GM23338 (cell line): ENCODE data around the gene SOS1. TPM values are rescaled to one million over a fixed set of nuclear protein-coding genes. Genes with fewer than 3 reads are reported as not detected.

ENCODE experiments used
- ATAC-seq: fragments of 200-7000 bp; cut with Tn5 transposase; 3 replicates; pipeline ENCODE4 v1.9.1; 2020
- DNase-seq: peaks from one replicate; pipeline ENCODE4 v3.0.0-alpha.2; 2015; ENCODE audit warnings: low spot score
- H2AFZ ChIP-seq: fragments of 200-600 bp; sonication (generic); 2 replicates; pipeline ENCODE4 v1.8.0; 2016; ENCODE audit warnings: antibody characterized with exemption, mild to moderate bottlenecking, moderate library complexity
- H3F3A ChIP-seq: fragments of 200-600 bp; sonication (generic); replicated peaks from 2 replicates; pipeline ENCODE4 v1.8.0; 2017; ENCODE audit warnings: antibody characterized with exemption, mixed run types, low read depth
- H3K27ac ChIP-seq: fragments of 200-600 bp; sonication (generic); 2 replicates; pipeline ENCODE4 v1.6.1; 2016; ENCODE audit warnings: low read depth
- H3K27me3 ChIP-seq: fragments of 200-600 bp; sonication (generic); 2 replicates; pipeline ENCODE4 v1.8.0; 2016; ENCODE audit warnings: mild to moderate bottlenecking, mixed run types, moderate library complexity; ENCODE audit not compliant: insufficient read depth
- H3K36me3 ChIP-seq: fragments of 200-600 bp; sonication (generic); 2 replicates; pipeline ENCODE4 v1.8.0; 2016; ENCODE audit warnings: mild to moderate bottlenecking; ENCODE audit not compliant: insufficient read depth
- H3K4me1 ChIP-seq: fragments of 200-600 bp; sonication (generic); 2 replicates; pipeline ENCODE4 v1.8.0; 2016; ENCODE audit warnings: mild to moderate bottlenecking, moderate library complexity; ENCODE audit not compliant: insufficient read depth
- H3K4me2 ChIP-seq: fragments of 200-600 bp; sonication (generic); 2 replicates; pipeline ENCODE4 v1.7.1; 2017; ENCODE audit warnings: mixed run types
- H3K4me3 ChIP-seq: fragments of 200-600 bp; sonication (generic); 2 replicates; pipeline ENCODE4 v1.6.1; 2016; ENCODE audit warnings: mixed run types
- H3K79me2 ChIP-seq: fragments of 200-600 bp; sonication (generic); replicated peaks from 2 replicates; pipeline ENCODE4 v1.8.0; 2017; ENCODE audit warnings: mild to moderate bottlenecking; ENCODE audit not compliant: insufficient read depth
- H3K9me2 ChIP-seq: fragments of 200-600 bp; sonication (generic); 2 replicates; pipeline ENCODE4 v1.8.0; 2017; ENCODE audit not compliant: insufficient read depth
- H4K20me1 ChIP-seq: fragments of 200-600 bp; sonication (generic); replicated peaks from 2 replicates; pipeline ENCODE4 v1.8.0; 2017; ENCODE audit warnings: mild to moderate bottlenecking; ENCODE audit not compliant: insufficient read depth
- H3K27ac Mint-ChIP-seq: 2 replicates; pipeline ENCODE4 v1.8.0; 2020; ENCODE audit warnings: inconsistent platforms, mild to moderate bottlenecking, moderate library complexity, mixed read lengths
- H3K27me3 Mint-ChIP-seq: 3 replicates; pipeline ENCODE4 v1.8.0; 2022; ENCODE audit warnings: low read depth, mild to moderate bottlenecking, moderate library complexity, mixed read lengths, inconsistent platforms; ENCODE audit not compliant: insufficient read depth, poor library complexity
- H3K36me3 Mint-ChIP-seq: 3 replicates; pipeline ENCODE4 v1.8.0; 2021; ENCODE audit warnings: low read depth, mild to moderate bottlenecking, inconsistent platforms, moderate library complexity, mixed read lengths
- H3K4me1 Mint-ChIP-seq: 3 replicates; pipeline ENCODE4 v1.8.0; 2020; ENCODE audit warnings: mild to moderate bottlenecking, inconsistent platforms, mixed read lengths
- H3K4me3 Mint-ChIP-seq: 3 replicates; pipeline ENCODE4 v1.8.0; 2021; ENCODE audit warnings: moderate library complexity, mild to moderate bottlenecking, inconsistent platforms, mixed read lengths
- H3K9me3 Mint-ChIP-seq: 3 replicates; pipeline ENCODE4 v1.8.0; 2020; ENCODE audit warnings: moderate library complexity, mild to moderate bottlenecking, inconsistent platforms, mixed read lengths
- CREB1 ChIP-seq: fragments of 250-450 bp; sonication (Bioruptor Pico); IDR thresholded peaks from 2 replicates; pipeline ENCODE4 v1.5.0; 2020; ENCODE audit warnings: low read depth, mild to moderate bottlenecking, moderate library complexity
- CTCF ChIP-seq, 2 experiments: fragments of 200-600 bp in 1 of 2; sonication (generic) in 1 of 2; conservative IDR thresholded peaks; 2 replicates each; pipeline versions ENCODE4 v1.5.1 to v1.6.1; 2016 to 2017; ENCODE audit warnings: antibody characterized with exemption in 2 of 2, low read depth in 2 of 2, mild to moderate bottlenecking in 2 of 2, moderate library complexity in 1 of 2
- ETS1 ChIP-seq: IDR thresholded peaks from 2 replicates; pipeline ENCODE4 v1.6.1; 2016; ENCODE audit warnings: antibody characterized with exemption
- EZH2 ChIP-seq: fragments of 200-600 bp; sonication (generic); IDR thresholded peaks from one replicate; pipeline ENCODE4 v1.8.0; 2017; ENCODE audit warnings: antibody characterized with exemption, mild to moderate bottlenecking, low read depth; ENCODE audit not compliant: unreplicated experiment
- EZH2phosphoT487 ChIP-seq: fragments of 200-600 bp; sonication (generic); IDR thresholded peaks from one replicate; pipeline ENCODE4 v1.8.1; 2018; ENCODE audit warnings: antibody characterized with exemption; ENCODE audit not compliant: unreplicated experiment
- JUNB ChIP-seq: IDR thresholded peaks from one replicate; pipeline ENCODE4 v1.6.1; 2016; ENCODE audit warnings: antibody characterized with exemption; ENCODE audit not compliant: unreplicated experiment
- NANOG ChIP-seq: IDR thresholded peaks from 2 replicates; pipeline ENCODE4 v1.6.1; 2016; ENCODE audit warnings: antibody characterized with exemption, borderline replicate concordance
- POLR2AphosphoS5 ChIP-seq: IDR thresholded peaks from 2 replicates; pipeline ENCODE4 v1.6.1; 2016; ENCODE audit warnings: antibody characterized with exemption, low read depth
- STAT1 ChIP-seq: IDR thresholded peaks from one replicate; pipeline ENCODE4 v1.6.1; 2016; ENCODE audit warnings: antibody characterized with exemption; ENCODE audit not compliant: unreplicated experiment
- ZNF114 ChIP-seq: fragments of 250-450 bp; sonication (Bioruptor Pico); IDR thresholded peaks from 2 replicates; pipeline ENCODE4 v1.5.0; 2020; ENCODE audit warnings: mild to moderate bottlenecking, moderate library complexity
- ZNF331 ChIP-seq: fragments of 250-450 bp; sonication (Bioruptor Pico); IDR thresholded peaks from 2 replicates; pipeline ENCODE4 v1.5.0; 2020; ENCODE audit warnings: low read depth, mild to moderate bottlenecking, moderate library complexity
- polyA plus RNA-seq: library from polyadenylated mRNA; unstranded; fragments of >200 nt; fragmentation: Nextera tagmentation; extraction: Ambion mirVana; gene quantifications from 2 replicates; pipeline ENCODE4 v1.2.1, GENCODE V29; 2016
- total RNA-seq: library from RNA; depleted of rRNA; stranded (reverse); fragments of >200 nt; shearing (Covaris generic); gene quantifications from 2 replicates; pipeline ENCODE4 v1.2.3, GENCODE V29; 2014
- TF ChIP-seq, protein P1 (sequence below): IDR thresholded peaks from one replicate; pipeline ENCODE4 v1.6.1; 2018; ENCODE audit warnings: antibody characterized with exemption; ENCODE audit not compliant: unreplicated experiment
- TF ChIP-seq, protein P2 (sequence below): fragments of 250-450 bp; sonication (Bioruptor Pico); IDR thresholded peaks from 2 replicates; pipeline ENCODE4 v1.5.0; 2020; ENCODE audit warnings: mild to moderate bottlenecking, moderate library complexity

The SOS1 gene
- total and polyA plus RNA-seq, 2 experiments from 2014 or later, result 13.4 to 21.9 TPM

DNA sequence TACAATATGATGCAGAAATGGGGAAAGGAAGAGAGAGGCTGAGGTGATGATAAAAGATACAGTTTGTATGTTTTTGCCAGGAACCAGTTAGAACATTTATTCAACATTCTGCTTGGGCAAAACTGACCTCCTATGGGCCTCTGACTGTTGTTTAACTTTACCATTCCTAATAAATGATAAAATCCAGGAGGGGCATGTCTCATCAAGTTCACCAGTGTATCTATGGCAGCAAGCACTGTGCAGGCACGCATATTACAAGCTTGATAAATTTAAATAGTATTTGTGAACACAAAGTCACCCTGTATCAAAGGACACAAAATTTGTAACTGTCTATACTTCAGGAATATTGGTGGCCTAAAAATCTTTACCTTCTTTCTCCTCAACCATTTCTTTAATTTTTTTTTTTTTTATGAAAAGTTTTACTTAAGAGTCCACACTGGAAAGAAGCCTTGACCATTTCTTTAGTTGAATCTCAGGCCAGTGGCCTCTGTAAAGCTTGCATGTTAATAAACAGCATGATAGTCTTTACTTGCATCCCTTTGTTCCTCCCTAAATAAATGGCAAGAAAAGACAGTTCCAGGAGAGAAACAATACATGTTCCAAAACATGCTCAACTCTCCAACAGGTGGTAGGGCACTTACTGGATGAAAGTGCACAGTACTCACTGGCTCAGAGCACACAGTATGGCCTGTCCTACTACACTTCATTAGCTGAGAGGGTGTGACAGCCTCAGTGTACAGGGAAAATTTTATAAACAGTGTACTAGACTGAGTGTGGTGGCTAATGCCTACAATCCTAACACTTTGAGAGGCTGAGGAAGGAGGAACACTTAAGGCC, 52.3 kb downstream of the SOS1 start:
- Histone ChIP-seq H3K4me3 (no peak overlapping the region), H4K20me1 (no peaks in the 10 kb centered on the region), H3K4me1 (peaks cover 20% of the 10 kb centered on the region), H3K9me2 (no peaks in the 10 kb centered on the region), H2AFZ (no peak overlapping the region), H3K36me3 (no peaks in the 10 kb centered on the region), H3K4me2 (no peak overlapping the region), H3K27ac (no peak overlapping the region; the same call in 1 of the 2 replicates), H3F3A (no peaks in the 10 kb centered on the region), H3K27me3 (no peaks in the 10 kb centered on the region), H3K79me2 (peaks cover 60% of the 10 kb centered on the region)
- Mint-ChIP-seq H3K27ac (no peak overlapping the region), H3K36me3 (peaks cover 6% of the 10 kb centered on the region; the same call in 1 of the 3 replicates), H3K4me1 (peaks cover 12% of the 10 kb centered on the region), H3K4me3 (no peak overlapping the region), H3K27me3 (no peaks in the 10 kb centered on the region), H3K9me3 (no peaks in the 10 kb centered on the region)
- no peak for DNase-seq
- TF ChIP-seq, protein P1, sequence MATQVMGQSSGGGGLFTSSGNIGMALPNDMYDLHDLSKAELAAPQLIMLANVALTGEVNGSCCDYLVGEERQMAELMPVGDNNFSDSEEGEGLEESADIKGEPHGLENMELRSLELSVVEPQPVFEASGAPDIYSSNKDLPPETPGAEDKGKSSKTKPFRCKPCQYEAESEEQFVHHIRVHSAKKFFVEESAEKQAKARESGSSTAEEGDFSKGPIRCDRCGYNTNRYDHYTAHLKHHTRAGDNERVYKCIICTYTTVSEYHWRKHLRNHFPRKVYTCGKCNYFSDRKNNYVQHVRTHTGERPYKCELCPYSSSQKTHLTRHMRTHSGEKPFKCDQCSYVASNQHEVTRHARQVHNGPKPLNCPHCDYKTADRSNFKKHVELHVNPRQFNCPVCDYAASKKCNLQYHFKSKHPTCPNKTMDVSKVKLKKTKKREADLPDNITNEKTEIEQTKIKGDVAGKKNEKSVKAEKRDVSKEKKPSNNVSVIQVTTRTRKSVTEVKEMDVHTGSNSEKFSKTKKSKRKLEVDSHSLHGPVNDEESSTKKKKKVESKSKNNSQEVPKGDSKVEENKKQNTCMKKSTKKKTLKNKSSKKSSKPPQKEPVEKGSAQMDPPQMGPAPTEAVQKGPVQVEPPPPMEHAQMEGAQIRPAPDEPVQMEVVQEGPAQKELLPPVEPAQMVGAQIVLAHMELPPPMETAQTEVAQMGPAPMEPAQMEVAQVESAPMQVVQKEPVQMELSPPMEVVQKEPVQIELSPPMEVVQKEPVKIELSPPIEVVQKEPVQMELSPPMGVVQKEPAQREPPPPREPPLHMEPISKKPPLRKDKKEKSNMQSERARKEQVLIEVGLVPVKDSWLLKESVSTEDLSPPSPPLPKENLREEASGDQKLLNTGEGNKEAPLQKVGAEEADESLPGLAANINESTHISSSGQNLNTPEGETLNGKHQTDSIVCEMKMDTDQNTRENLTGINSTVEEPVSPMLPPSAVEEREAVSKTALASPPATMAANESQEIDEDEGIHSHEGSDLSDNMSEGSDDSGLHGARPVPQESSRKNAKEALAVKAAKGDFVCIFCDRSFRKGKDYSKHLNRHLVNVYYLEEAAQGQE, result no peak
- TF ChIP-seq STAT1, result no peak
- TF ChIP-seq JUNB, result no peak
- no peak for TF ChIP-seq EZH2phosphoT487
- TF ChIP-seq NANOG, result no peak
- no peak for TF ChIP-seq CREB1 (CRISPR knock-in tag)
- no peak for TF ChIP-seq ZNF114
- TF ChIP-seq CTCF (conservative IDR thresholded peaks at IDR 0.05; ENCODE audit: low read depth in 2 of 2), result no peak
- no peak for TF ChIP-seq POLR2AphosphoS5
- no peak for TF ChIP-seq ZNF331 (CRISPR knock-in tag)
- no peak for TF ChIP-seq ETS1
- no peak for TF ChIP-seq EZH2
- TF ChIP-seq, protein P2, sequence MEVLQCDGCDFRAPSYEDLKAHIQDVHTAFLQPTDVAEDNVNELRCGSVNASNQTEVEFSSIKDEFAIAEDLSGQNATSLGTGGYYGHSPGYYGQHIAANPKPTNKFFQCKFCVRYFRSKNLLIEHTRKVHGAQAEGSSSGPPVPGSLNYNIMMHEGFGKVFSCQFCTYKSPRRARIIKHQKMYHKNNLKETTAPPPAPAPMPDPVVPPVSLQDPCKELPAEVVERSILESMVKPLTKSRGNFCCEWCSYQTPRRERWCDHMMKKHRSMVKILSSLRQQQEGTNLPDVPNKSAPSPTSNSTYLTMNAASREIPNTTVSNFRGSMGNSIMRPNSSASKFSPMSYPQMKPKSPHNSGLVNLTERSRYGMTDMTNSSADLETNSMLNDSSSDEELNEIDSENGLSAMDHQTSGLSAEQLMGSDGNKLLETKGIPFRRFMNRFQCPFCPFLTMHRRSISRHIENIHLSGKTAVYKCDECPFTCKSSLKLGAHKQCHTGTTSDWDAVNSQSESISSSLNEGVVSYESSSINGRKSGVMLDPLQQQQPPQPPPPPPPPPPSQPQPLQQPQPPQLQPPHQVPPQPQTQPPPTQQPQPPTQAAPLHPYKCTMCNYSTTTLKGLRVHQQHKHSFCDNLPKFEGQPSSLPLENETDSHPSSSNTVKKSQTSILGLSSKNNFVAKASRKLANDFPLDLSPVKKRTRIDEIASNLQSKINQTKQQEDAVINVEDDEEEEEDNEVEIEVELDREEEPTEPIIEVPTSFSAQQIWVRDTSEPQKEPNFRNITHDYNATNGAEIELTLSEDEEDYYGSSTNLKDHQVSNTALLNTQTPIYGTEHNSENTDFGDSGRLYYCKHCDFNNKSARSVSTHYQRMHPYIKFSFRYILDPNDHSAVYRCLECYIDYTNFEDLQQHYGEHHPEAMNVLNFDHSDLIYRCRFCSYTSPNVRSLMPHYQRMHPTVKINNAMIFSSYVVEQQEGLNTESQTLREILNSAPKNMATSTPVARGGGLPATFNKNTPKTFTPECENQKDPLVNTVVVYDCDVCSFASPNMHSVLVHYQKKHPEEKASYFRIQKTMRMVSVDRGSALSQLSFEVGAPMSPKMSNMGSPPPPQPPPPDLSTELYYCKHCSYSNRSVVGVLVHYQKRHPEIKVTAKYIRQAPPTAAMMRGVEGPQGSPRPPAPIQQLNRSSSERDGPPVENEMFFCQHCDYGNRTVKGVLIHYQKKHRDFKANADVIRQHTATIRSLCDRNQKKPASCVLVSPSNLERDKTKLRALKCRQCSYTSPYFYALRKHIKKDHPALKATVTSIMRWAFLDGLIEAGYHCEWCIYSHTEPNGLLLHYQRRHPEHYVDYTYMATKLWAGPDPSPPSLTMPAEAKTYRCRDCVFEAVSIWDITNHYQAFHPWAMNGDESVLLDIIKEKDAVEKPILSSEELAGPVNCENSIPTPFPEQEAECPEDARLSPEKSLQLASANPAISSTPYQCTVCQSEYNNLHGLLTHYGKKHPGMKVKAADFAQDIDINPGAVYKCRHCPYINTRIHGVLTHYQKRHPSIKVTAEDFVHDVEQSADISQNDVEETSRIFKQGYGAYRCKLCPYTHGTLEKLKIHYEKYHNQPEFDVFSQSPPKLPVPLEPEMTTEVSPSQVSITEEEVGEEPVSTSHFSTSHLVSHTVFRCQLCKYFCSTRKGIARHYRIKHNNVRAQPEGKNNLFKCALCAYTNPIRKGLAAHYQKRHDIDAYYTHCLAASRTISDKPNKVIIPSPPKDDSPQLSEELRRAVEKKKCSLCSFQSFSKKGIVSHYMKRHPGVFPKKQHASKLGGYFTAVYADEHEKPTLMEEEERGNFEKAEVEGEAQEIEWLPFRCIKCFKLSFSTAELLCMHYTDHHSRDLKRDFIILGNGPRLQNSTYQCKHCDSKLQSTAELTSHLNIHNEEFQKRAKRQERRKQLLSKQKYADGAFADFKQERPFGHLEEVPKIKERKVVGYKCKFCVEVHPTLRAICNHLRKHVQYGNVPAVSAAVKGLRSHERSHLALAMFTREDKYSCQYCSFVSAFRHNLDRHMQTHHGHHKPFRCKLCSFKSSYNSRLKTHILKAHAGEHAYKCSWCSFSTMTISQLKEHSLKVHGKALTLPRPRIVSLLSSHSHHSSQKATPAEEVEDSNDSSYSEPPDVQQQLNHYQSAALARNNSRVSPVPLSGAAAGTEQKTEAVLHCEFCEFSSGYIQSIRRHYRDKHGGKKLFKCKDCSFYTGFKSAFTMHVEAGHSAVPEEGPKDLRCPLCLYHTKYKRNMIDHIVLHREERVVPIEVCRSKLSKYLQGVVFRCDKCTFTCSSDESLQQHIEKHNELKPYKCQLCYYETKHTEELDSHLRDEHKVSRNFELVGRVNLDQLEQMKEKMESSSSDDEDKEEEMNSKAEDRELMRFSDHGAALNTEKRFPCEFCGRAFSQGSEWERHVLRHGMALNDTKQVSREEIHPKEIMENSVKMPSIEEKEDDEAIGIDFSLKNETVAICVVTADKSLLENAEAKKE (CRISPR knock-in tag), result no peak
- no peak for ATAC-seq
